Measurements from ENCODE around the gene MPV17.

- TF ChIP-seq CTCF (conservative IDR thresholded peaks at IDR 0.05), result no peak
- no peak for TF ChIP-seq ZFX (IDR thresholded peaks at IDR 0.05)
Observed at GRCh38 chr2:27362678-27363420, 40.0 kb upstream of the MPV17 start.

All from C4-2B (cell line).